ENCODE results near the gene POU3F2.

Gene POU3F2

DNA sequence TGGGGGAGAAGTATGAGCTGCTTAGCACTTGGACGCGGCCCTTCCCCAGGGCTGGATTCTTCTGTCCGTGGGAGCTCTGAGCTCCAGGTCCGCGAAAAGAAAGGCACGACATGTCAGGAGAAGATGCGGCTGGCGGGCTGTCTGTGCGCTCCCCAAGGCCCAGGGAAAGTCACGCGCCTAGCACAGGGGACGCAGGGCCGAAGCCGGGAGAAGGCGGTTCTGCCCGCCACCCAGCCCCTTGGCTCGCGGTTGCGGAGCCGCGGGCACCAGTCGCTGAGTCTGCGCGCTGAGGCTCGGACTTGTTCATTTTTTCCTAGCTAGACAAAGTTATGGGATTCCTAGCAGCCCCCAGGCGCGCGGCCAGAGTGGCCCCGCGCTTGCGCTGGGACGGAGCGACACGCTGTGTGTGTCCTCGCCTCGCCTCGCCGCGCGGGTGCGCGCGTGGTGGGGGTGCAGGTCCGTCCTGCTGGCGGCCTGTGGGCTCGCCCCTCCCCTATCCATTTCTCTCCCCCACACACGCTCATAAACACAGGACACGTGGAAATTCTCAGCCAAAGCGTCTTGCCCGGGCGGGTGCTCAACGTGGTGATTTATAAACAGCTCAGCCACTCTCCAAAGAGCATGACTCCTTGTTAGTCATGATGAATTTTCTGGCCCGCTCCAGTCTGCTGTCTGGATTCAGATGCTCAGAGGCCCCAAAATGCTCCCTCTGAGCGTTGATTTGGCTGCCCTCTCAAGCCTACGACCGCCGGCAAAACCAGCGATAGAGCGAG lies 1.9 kb upstream of the POU3F2 start:
- DNase-seq (ENCODE audit: extremely low read depth, insufficient read length), result no peak
- H3K4me3 ChIP-seq (replicated peaks; ENCODE audit: low read depth, low read length), result no peak overlapping the region

DNA sequence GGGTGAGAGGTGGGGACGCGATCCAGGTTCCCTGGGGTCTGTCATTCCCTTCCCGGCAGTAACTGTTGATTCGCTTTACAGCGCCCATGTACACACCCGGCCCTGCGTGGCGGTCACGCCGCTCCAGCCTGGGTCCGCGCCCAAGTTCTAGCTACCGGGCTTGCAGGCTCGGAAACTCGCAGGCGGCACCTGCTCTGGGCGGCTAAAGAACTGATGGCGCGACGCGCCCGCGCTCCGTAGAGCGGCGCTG lies 1.4 kb upstream of the POU3F2 start:
- Histone ChIP-seq H3K36me3 (ENCODE audit: control insufficient read depth, insufficient read depth, low read length) (no peaks in the 10 kb centered on the region), H3K4me3 (replicated peaks; ENCODE audit: low read depth, low read length) (no peak overlapping the region), H3K27me3 (replicated peaks; ENCODE audit: control insufficient read depth, insufficient read depth, low read length) (peaks cover 12% of the 10 kb centered on the region; the same call in 1 of the 2 replicates)
- DNase-seq (ENCODE audit: extremely low read depth, insufficient read length), result peak; percentile 54
- TF ChIP-seq, protein P1, sequence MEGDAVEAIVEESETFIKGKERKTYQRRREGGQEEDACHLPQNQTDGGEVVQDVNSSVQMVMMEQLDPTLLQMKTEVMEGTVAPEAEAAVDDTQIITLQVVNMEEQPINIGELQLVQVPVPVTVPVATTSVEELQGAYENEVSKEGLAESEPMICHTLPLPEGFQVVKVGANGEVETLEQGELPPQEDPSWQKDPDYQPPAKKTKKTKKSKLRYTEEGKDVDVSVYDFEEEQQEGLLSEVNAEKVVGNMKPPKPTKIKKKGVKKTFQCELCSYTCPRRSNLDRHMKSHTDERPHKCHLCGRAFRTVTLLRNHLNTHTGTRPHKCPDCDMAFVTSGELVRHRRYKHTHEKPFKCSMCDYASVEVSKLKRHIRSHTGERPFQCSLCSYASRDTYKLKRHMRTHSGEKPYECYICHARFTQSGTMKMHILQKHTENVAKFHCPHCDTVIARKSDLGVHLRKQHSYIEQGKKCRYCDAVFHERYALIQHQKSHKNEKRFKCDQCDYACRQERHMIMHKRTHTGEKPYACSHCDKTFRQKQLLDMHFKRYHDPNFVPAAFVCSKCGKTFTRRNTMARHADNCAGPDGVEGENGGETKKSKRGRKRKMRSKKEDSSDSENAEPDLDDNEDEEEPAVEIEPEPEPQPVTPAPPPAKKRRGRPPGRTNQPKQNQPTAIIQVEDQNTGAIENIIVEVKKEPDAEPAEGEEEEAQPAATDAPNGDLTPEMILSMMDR (IDR thresholded peaks at IDR 0.05; ENCODE audit: insufficient read depth, low read length, poor library complexity, severe bottlenecking), result no peak

More for the DNA sequence above, 1.9 kb upstream of the POU3F2 start:
- TF ChIP-seq, protein P1 (IDR thresholded peaks at IDR 0.05; ENCODE audit: insufficient read depth, low read length, poor library complexity, severe bottlenecking), result no peak
- no peaks in the 10 kb centered on the region for H3K36me3 ChIP-seq (ENCODE audit: control insufficient read depth, insufficient read depth, low read length)
- peaks cover 12% of the 10 kb centered on the region; the same call in 1 of the 2 replicates for H3K27me3 ChIP-seq (replicated peaks; ENCODE audit: control insufficient read depth, insufficient read depth, low read length)

DNA sequence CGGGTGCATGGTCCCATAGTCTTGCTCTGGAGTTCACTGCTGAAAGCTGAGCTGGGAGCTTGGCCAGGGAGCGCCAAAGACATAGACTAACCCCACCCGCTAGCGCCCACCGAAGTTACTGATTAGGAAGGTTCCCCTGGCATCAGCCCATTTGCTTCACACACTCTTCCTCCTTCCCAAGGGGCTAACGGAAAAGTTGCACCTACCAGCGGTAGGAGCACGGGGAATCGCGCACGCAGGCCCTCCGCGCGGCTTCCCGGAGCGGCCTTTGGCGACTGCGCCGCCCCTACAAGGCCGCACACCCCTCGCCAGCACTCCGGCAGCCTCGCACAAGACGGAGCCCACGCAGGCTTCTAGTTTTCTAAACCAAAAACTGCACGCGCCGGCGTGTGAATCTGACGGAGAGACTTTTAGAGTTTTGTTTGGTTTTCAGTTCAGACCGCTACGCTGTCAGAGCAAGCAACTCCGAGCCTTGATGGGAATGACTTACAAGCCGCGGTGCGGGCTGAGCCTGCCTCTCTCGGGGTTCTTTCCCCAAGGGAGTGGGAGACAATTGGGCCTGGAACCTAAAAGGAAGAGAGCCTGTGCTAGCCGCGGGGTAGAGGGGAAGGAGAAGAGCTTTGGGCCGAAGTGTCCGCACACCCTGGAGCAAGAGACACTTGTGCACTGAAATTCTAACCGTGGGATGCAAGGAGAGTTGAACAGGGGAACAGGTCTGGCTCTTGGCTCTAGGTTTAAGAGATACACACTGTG lies 891 bp upstream of the POU3F2 start:
- H3K36me3 ChIP-seq (ENCODE audit: control insufficient read depth, insufficient read depth, low read length), result no peaks in the 10 kb centered on the region
- no peak for DNase-seq (ENCODE audit: extremely low read depth, insufficient read length)
- peaks cover 12% of the 10 kb centered on the region; the same call in 1 of the 2 replicates for H3K27me3 ChIP-seq (replicated peaks; ENCODE audit: control insufficient read depth, insufficient read depth, low read length)
- H3K4me3 ChIP-seq (replicated peaks; ENCODE audit: low read depth, low read length), result peak overlapping the region; percentile 53; the same call in 1 of the 2 replicates
- TF ChIP-seq, protein P1 (IDR thresholded peaks at IDR 0.05; ENCODE audit: insufficient read depth, low read length, poor library complexity, severe bottlenecking), result no peak

DNA sequence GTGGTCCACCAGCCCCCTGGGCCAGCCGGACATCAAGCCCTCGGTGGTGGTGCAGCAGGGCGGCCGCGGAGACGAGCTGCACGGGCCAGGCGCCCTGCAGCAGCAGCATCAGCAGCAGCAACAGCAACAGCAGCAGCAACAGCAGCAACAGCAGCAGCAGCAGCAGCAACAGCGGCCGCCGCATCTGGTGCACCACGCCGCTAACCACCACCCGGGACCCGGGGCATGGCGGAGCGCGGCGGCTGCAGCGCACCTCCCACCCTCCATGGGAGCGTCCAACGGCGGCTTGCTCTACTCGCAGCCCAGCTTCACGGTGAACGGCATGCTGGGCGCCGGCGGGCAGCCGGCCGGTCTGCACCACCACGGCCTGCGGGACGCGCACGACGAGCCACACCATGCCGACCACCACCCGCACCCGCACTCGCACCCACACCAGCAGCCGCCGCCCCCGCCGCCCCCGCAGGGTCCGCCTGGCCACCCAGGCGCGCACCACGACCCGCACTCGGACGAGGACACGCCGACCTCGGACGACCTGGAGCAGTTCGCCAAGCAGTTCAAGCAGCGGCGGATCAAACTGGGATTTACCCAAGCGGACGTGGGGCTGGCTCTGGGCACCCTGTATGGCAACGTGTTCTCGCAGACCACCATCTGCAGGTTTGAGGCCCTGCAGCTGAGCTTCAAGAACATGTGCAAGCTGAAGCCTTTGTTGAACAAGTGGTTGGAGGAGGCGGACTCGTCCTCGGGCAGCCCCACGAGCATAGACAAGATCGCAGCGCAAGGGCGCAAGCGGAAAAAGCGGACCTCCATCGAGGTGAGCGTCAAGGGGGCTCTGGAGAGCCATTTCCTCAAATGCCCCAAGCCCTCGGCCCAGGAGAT lies 1.0 kb downstream of the POU3F2 start:
- Histone ChIP-seq H3K27me3 (replicated peaks; ENCODE audit: control insufficient read depth, insufficient read depth, low read length) (peaks cover 12% of the 10 kb centered on the region; the same call in 1 of the 2 replicates), H3K36me3 (ENCODE audit: control insufficient read depth, insufficient read depth, low read length) (no peaks in the 10 kb centered on the region), H3K4me3 (replicated peaks; ENCODE audit: low read depth, low read length) (no peak overlapping the region)
- DNase-seq (ENCODE audit: extremely low read depth, insufficient read length), result no peak
- TF ChIP-seq, protein P1 (IDR thresholded peaks at IDR 0.05; ENCODE audit: insufficient read depth, low read length, poor library complexity, severe bottlenecking), result no peak

DNA sequence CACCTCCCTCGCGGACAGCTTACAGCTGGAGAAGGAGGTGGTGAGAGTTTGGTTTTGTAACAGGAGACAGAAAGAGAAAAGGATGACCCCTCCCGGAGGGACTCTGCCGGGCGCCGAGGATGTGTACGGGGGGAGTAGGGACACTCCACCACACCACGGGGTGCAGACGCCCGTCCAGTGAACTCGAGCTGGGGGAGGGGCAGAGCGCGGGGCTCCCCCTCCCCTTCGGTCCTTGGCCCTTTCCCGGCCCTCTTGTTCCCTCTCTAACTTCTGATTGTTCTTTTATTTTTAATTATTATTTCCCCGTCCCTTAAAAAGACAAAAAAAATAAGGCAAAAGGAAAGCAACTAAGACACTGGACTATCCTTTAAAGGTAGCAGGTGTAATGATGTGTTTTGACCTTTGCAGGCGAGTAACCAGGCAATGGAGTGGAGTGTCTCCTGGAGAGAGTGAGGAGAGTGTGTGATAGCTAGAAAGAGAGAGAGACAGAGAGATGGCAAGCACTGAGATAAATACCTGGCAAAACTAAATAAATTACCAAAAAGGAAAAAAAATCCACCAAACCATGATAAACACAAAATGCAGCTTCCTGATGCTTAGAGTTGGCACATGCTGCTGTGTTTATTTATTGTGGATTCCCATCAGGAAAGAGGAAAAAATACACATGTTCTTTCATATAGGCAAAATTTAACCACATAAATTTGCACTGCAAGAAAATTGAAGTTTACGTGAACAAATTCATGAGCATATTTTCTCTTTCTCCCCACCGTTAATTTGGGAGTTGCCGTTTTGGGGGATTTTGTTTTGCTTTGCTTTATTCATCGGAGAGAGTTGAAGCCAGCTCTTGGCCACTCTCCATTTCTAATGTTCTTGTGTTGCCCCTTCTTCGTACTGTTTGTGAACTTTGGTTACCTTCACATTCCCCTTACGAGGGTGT lies 1.9 kb downstream of the POU3F2 start:
- H3K27me3 ChIP-seq (replicated peaks; ENCODE audit: control insufficient read depth, insufficient read depth, low read length), result peaks cover 10% of the 10 kb centered on the region; the same call in 1 of the 2 replicates
- no peaks in the 10 kb centered on the region for H3K36me3 ChIP-seq (ENCODE audit: control insufficient read depth, insufficient read depth, low read length)
- H3K4me3 ChIP-seq (replicated peaks; ENCODE audit: low read depth, low read length), result no peak overlapping the region
- no peak for DNase-seq (ENCODE audit: extremely low read depth, insufficient read length)
- TF ChIP-seq, protein P1 (IDR thresholded peaks at IDR 0.05; ENCODE audit: insufficient read depth, low read length, poor library complexity, severe bottlenecking), result no peak
